SK-N-SH (cell line): ENCODE results near the gene LPIN1. TPM values are rescaled to one million over a fixed set of nuclear protein-coding genes. Genes with fewer than 3 reads are reported as not detected.

Source experiments
- CTCF ChIA-PET: fragments of 300-600, 350-600 bp; formaldehyde crosslinking; extraction: SDS; loops from one replicate; lab custom pipeline; 2021; lab: Yijun Ruan, JAX
- POLR2A ChIA-PET: fragments of 350-600 bp; sonication (Branson Sonifier 250); formaldehyde crosslinking; extraction: SDS; loops from one replicate; lab custom pipeline; 2020; ENCODE audit warnings: antibody characterized with exemption, inconsistent platforms; lab: Yijun Ruan, JAX
- DNase-seq: peaks from one replicate; pipeline ENCODE4 v3.0.0; 2012
- H2AFZ ChIP-seq: fragments of 200-600 bp; sonication (generic); 2 replicates; pipeline ENCODE4 v1.8.1; 2016; ENCODE audit warnings: antibody characterized with exemption, mild to moderate bottlenecking, low read depth
- H3F3A ChIP-seq: fragments of 200-600 bp; sonication (generic); replicated peaks from 2 replicates; pipeline ENCODE3; 2016; ENCODE audit warnings: antibody characterized with exemption, mild to moderate bottlenecking; ENCODE audit not compliant: insufficient read depth
- H3K27ac ChIP-seq, 2 experiments: fragments of 200-500 bp in 1 of 2; fragments of 200-600 bp in 1 of 2; sonication (Bioruptor generic) in 1 of 2; sonication (generic), shearing (Covaris generic) in 1 of 2; 2 replicates each; pipeline versions ENCODE4 v1.5.1 to v1.6.1; 2014 to 2016; ENCODE audit warnings: low read depth in 2 of 2, inconsistent platforms in 1 of 2, low read length in 1 of 2, mild to moderate bottlenecking in 1 of 2, mixed read lengths in 1 of 2
- H3K27me3 ChIP-seq: fragments of 200-600 bp; sonication (generic), shearing (Covaris generic); 2 replicates; pipeline ENCODE4 v1.6.1; 2016; ENCODE audit warnings: mixed run types; ENCODE audit not compliant: insufficient read depth
- H3K36me3 ChIP-seq, 2 experiments: fragments of 200-500 bp in 1 of 2; fragments of 200-600 bp in 1 of 2; sonication (Bioruptor generic) in 1 of 2; sonication (generic) in 1 of 2; replicated peaks in 1 of 2; 2 replicates each; pipeline versions ENCODE3 to v1.5.1; 2014 to 2016; ENCODE audit warnings: low read length in 1 of 2, mild to moderate bottlenecking in 1 of 2; ENCODE audit not compliant: insufficient read depth in 2 of 2, control insufficient read depth in 1 of 2
- H3K4me1 ChIP-seq, 2 experiments: fragments of 200-500 bp in 1 of 2; fragments of 200-600 bp in 1 of 2; sonication (Bioruptor generic) in 1 of 2; sonication (generic), shearing (Covaris generic) in 1 of 2; 2 replicates each; pipeline versions ENCODE4 v1.5.1 to v1.6.1; 2014 to 2016; ENCODE audit warnings: low read depth in 1 of 2, low read length in 1 of 2, mixed run types in 1 of 2; ENCODE audit not compliant: insufficient read depth in 2 of 2, control insufficient read depth in 1 of 2
- H3K4me2 ChIP-seq: fragments of 200-600 bp; sonication (generic), shearing (Covaris generic); 2 replicates; pipeline ENCODE4 v1.6.1; 2017; ENCODE audit warnings: mixed run types
- H3K4me3 ChIP-seq, 2 experiments: fragments of 200-500 bp in 1 of 2; fragments of 200-600 bp in 1 of 2; sonication (Bioruptor generic) in 1 of 2; sonication (generic), shearing (Covaris generic) in 1 of 2; 2 replicates each; pipeline versions ENCODE4 v1.5.1 to v1.8.1; 2014 to 2016; ENCODE audit warnings: low read depth in 2 of 2, inconsistent platforms in 1 of 2, low read length in 1 of 2, mild to moderate bottlenecking in 1 of 2, mixed read lengths in 1 of 2, moderate library complexity in 1 of 2
- H3K79me2 ChIP-seq: fragments of 200-600 bp; sonication (generic); 2 replicates; pipeline ENCODE4 v1.8.1; 2017; ENCODE audit warnings: mild to moderate bottlenecking; ENCODE audit not compliant: insufficient read depth
- H3K9ac ChIP-seq: fragments of 200-600 bp; sonication (generic); 2 replicates; pipeline ENCODE4 v1.6.1; 2017; ENCODE audit warnings: mixed run types
- H3K9me2 ChIP-seq: fragments of 200-600 bp; sonication (generic); 2 replicates; pipeline ENCODE4 v1.6.1; 2017; ENCODE audit warnings: mixed run types
- H3K9me3 ChIP-seq: fragments of 200-600 bp; sonication (generic); 2 replicates; pipeline ENCODE4 v1.6.1; 2017; ENCODE audit warnings: mixed run types, mild to moderate bottlenecking, moderate library complexity
- H4K20me1 ChIP-seq: fragments of 200-600 bp; sonication (generic); 2 replicates; pipeline ENCODE4 v1.6.1; 2017; ENCODE audit warnings: mild to moderate bottlenecking, mixed run types; ENCODE audit not compliant: insufficient read depth
- ELF1 ChIP-seq: IDR thresholded peaks from 2 replicates; pipeline ENCODE4 v1.4.0; 2012
- FOSL2 ChIP-seq: IDR thresholded peaks from 2 replicates; pipeline ENCODE4 v1.4.0; 2012; ENCODE audit warnings: low read depth, mild to moderate bottlenecking, moderate library complexity, borderline replicate concordance
- FOXM1 ChIP-seq: IDR thresholded peaks from 2 replicates; pipeline ENCODE4 v1.4.0; 2012; ENCODE audit warnings: low read depth, mild to moderate bottlenecking
- NFIC ChIP-seq: IDR thresholded peaks from 2 replicates; pipeline ENCODE4 v1.4.0; 2012; ENCODE audit warnings: borderline replicate concordance
- POLR2AphosphoS5 ChIP-seq: IDR thresholded peaks from 2 replicates; pipeline ENCODE4 v1.6.1; 2012; ENCODE audit warnings: low read depth, low read length
- RCOR1 ChIP-seq: fragments of 150-350 bp; IDR thresholded peaks from 2 replicates; pipeline ENCODE4 v1.6.1; 2017; ENCODE audit warnings: antibody characterized with exemption, low read length
- SMC3 ChIP-seq: IDR thresholded peaks from 2 replicates; pipeline ENCODE4 v1.6.1; 2012; ENCODE audit warnings: low read depth, low read length, improper control_type of control experiment
- WGBS: methylation state at CpG from one replicate; pipeline ENCODE4 v1.1.6; 2017; ENCODE audit warnings: low lambda C conversion rate; 5-methylcytosine and 5-hydroxymethylcytosine counted together
- polyA plus RNA-seq, 3 experiments: library from polyadenylated mRNA; depleted of rRNA; stranded (reverse); fragments of >200 nt; gene quantifications; 2 replicates each; pipeline ENCODE4 v1.2.3, GENCODE V29; 2012
- TF ChIP-seq, protein P1 (sequence below): IDR thresholded peaks from 2 replicates; pipeline ENCODE4; 2012
- TF ChIP-seq, protein P2 (sequence below): IDR thresholded peaks from 2 replicates; pipeline ENCODE4 v1.4.0; 2012; ENCODE audit warnings: low read depth, borderline replicate concordance

The LPIN1 gene
- polyA plus RNA-seq, 1 of the 3 experiments (the other 2 are of a cell fraction) = 22.1 TPM

DNA sequence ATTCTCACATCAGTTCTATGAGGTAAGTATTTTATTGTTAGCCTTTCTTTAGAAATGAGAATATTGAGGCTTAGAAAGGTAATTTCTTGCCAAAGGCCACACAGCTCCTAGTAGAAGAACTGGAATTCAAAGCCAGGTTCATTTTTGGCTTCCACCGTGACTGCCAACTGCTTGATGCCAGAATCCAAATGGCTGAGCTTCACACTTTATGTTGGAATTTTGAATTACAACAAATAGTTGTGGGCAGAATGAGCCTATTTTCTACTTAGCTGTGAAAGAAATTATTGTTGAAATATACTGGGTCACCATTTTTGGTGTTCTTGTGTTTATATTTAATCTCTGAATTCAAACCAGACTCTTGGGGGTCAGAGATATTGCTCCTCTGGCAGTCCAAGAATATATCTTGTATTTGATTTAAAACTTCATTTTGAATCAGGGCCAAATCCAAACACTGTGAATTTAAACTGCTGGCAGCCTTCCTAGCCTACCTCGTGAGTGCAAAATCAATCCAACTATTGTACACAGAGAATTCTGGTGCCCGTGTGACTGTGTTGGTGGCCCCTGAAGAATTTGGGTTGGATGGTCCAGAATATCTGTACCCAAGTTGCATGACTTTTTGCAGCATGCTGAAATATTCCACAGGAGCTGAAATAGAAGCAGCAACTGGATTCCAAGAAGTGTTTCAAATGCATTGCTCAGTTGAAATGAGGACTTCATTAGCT lies 35.6 kb upstream of the LPIN1 start:
- no peaks in the 10 kb centered on the region for H4K20me1 ChIP-seq
- CTCF ChIA-PET = interaction anchor here (1.1 to 3.7 kb wide), 8 partner anchors 8 to 74 kb away, joined by 3 to 11 read pairs (median 6); no protein-coding TSS in a partner anchor
- H2AFZ ChIP-seq = no peak overlapping the region
- TF ChIP-seq NFIC = peak; percentile 70
- no peak for TF ChIP-seq FOXM1
- TF ChIP-seq, all 33 proteins: peak for 1
- Histone ChIP-seq H3K4me3 (no peak overlapping the region), H3K4me2 (peak overlapping the region; percentile 38), H3K9me2 (no peaks in the 10 kb centered on the region), H3K9ac (no peak overlapping the region), H3F3A (peaks cover 5% of the 10 kb centered on the region), H3K79me2 (no peaks in the 10 kb centered on the region), H3K9me3 (no peaks in the 10 kb centered on the region), H3K27me3 (no peaks in the 10 kb centered on the region), H3K4me1 (peaks cover 9 to 19% of the 10 kb centered on the region in 2 experiments; a peak in 3 of 4 replicates), H3K36me3 (no peaks in the 10 kb centered on the region), H3K27ac (peak overlapping the region; percentile 31 to 40; a peak in 3 of 4 replicates)
- WGBS = 47% methylated on average over 3 of the region's 3 CpGs
- no peak for DNase-seq
- POLR2A ChIA-PET = no interaction called here

DNA sequence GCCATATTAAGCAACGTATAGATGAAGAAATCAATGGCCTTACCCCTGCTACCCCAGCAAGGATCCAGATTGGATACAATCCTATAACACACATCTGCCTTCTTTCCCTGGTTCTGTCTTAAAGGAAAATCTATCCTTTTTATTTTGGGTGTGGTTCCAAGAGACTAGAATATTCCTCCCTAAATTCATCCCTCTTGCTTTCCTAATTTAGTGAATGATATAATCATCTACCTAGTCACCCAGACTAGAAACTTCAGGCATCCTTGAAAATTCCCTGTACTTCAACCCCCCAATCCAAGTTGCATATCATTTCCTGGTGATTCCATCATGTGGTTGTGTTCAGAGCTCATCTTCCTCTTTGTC lies 35.1 kb upstream of the LPIN1 start:
- peak overlapping the region; percentile 38; the same call in 1 of the 2 replicates for H3K4me2 ChIP-seq
- H3K4me3 ChIP-seq = no peak overlapping the region
- no peaks in the 10 kb centered on the region for H3K9me3 ChIP-seq
- no peaks in the 10 kb centered on the region for H3K36me3 ChIP-seq
- CTCF ChIA-PET = interaction anchor here (1.1 to 2.5 kb wide), 5 partner anchors 14 to 74 kb away, joined by 3 to 10 read pairs (median 8); no protein-coding TSS in a partner anchor
- 95% methylated on average over 1 of the region's 1 CpG for WGBS
- H3F3A ChIP-seq = peaks cover 5% of the 10 kb centered on the region
- H3K9ac ChIP-seq = no peak overlapping the region
- no peak for TF ChIP-seq POLR2AphosphoS5
- TF ChIP-seq, protein P1, sequence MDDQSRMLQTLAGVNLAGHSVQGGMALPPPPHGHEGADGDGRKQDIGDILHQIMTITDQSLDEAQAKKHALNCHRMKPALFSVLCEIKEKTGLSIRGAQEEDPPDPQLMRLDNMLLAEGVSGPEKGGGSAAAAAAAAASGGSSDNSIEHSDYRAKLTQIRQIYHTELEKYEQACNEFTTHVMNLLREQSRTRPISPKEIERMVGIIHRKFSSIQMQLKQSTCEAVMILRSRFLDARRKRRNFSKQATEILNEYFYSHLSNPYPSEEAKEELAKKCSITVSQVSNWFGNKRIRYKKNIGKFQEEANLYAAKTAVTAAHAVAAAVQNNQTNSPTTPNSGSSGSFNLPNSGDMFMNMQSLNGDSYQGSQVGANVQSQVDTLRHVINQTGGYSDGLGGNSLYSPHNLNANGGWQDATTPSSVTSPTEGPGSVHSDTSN = no peak
- no peak for TF ChIP-seq NFIC
- TF ChIP-seq FOSL2 = no peak
- TF ChIP-seq RCOR1 = no peak
- TF ChIP-seq ELF1 = no peak
- TF ChIP-seq, protein P2, sequence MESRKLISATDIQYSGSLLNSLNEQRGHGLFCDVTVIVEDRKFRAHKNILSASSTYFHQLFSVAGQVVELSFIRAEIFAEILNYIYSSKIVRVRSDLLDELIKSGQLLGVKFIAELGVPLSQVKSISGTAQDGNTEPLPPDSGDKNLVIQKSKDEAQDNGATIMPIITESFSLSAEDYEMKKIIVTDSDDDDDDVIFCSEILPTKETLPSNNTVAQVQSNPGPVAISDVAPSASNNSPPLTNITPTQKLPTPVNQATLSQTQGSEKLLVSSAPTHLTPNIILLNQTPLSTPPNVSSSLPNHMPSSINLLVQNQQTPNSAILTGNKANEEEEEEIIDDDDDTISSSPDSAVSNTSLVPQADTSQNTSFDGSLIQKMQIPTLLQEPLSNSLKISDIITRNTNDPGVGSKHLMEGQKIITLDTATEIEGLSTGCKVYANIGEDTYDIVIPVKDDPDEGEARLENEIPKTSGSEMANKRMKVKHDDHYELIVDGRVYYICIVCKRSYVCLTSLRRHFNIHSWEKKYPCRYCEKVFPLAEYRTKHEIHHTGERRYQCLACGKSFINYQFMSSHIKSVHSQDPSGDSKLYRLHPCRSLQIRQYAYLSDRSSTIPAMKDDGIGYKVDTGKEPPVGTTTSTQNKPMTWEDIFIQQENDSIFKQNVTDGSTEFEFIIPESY = no peak
- no peak for TF ChIP-seq SMC3
- POLR2A ChIA-PET = no interaction called here
- H2AFZ ChIP-seq = no peak overlapping the region
- DNase-seq = no peak
- no peaks in the 10 kb centered on the region for H3K79me2 ChIP-seq
- no peaks in the 10 kb centered on the region for H3K27me3 ChIP-seq
- no peaks in the 10 kb centered on the region for H3K9me2 ChIP-seq
- no peaks in the 10 kb centered on the region for H4K20me1 ChIP-seq
- no peak overlapping the region for H3K27ac ChIP-seq
- peaks cover 9 to 22% of the 10 kb centered on the region in 2 experiments; a peak in 3 of 4 replicates for H3K4me1 ChIP-seq
